ENCODE measurements around the gene SLAIN2.

DNA sequence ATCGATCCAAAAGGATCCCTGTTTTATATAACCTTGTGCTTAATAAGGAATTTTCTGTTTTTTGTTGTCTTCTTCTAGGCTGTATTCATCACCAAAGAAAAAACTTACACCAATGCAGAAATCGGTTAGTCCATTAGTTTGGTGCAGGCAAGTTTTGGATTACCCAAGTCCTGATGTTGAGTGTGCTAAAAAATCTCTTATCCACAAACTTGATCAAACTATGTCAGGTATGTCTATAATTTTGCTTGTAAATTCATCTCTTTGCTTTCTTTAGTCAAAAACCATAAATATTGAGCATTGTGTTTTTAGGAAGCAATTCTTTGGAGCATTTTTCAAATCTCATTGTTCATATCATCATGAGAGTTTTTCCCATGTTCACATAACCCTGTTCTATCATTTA, 28.4 kb downstream of the SLAIN2 start:
- TF ChIP-seq, protein P1, sequence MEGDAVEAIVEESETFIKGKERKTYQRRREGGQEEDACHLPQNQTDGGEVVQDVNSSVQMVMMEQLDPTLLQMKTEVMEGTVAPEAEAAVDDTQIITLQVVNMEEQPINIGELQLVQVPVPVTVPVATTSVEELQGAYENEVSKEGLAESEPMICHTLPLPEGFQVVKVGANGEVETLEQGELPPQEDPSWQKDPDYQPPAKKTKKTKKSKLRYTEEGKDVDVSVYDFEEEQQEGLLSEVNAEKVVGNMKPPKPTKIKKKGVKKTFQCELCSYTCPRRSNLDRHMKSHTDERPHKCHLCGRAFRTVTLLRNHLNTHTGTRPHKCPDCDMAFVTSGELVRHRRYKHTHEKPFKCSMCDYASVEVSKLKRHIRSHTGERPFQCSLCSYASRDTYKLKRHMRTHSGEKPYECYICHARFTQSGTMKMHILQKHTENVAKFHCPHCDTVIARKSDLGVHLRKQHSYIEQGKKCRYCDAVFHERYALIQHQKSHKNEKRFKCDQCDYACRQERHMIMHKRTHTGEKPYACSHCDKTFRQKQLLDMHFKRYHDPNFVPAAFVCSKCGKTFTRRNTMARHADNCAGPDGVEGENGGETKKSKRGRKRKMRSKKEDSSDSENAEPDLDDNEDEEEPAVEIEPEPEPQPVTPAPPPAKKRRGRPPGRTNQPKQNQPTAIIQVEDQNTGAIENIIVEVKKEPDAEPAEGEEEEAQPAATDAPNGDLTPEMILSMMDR (IDR thresholded peaks at IDR 0.05), result no peak
- TF ChIP-seq POLR2A (IDR thresholded peaks at IDR 0.05), result no peak
